ENCODE data around the gene TUBA1B. TPM values are rescaled to one million over a fixed set of nuclear protein-coding genes. Genes with fewer than 3 reads are reported as not detected.

TUBA1B gene
- total RNA-seq, 1 donor = 216 TPM

DNA sequence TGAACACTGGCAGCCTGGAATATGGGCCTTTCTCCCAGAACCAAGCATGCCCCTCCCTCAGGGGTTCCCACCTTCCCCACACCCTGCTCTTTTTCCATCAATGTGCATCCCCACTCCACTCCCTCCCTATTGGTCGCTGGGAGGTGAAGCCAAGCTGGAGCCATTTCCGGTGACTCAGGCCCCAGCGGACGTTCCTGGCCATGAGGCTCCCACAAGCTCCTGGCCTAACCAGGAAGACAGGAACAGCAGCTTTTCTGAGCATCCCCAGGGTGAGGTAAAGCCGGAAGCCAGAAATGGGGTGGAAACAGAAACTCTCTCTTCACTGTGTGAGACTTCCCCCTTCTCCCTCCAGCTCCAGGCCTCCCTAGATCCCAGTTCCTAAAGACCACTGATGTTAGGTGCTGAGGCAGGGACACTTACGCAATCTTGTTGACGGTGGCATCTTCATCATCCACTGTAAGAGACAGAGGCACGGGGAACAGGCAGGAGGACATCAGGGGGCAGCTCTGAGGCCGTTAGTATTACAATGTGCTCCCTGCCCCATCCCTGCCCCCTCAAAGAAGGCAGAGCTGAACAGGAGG lies 25.6 kb downstream of the TUBA1B start:
- Histone ChIP-seq H3K4me3 (ENCODE audit: low read length) (no peak overlapping the region), H3K27me3 (ENCODE audit: insufficient read depth, low read length) (no peaks in the 10 kb centered on the region), H3K4me1 (ENCODE audit: insufficient read depth, low read length) (peaks cover 52% of the 10 kb centered on the region), H3K9me3 (ENCODE audit: low read depth, low read length) (no peaks in the 10 kb centered on the region)

DNA sequence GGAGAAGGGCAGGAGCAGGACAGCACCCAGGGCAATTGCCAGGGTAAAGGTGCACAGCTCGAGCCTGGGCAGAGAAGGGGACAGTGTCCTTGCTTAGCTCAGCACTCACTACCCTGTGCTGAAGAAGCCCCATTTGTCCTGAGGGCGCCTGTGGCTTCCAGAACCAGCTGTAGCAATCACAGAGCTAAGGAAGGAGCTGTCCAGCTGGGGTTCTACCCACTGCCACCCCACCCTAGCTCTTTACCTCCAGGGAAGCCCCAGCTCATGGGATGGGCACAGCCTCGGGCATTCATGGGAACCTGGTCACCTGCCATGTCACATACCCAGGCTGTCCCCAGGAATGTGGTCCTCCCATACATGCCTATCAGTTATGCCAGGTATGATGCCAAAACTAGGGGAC lies 26.4 kb downstream of the TUBA1B start:
- no peaks in the 10 kb centered on the region for H3K9me3 ChIP-seq (ENCODE audit: low read depth, low read length)
- H3K4me3 ChIP-seq (ENCODE audit: low read length) = no peak overlapping the region
- peaks cover 51% of the 10 kb centered on the region for H3K4me1 ChIP-seq (ENCODE audit: insufficient read depth, low read length)
- no peaks in the 10 kb centered on the region for H3K27me3 ChIP-seq (ENCODE audit: insufficient read depth, low read length)

- Histone ChIP-seq H3K4me1 (ENCODE audit: insufficient read depth, low read length) (peaks cover 15% of the 10 kb centered on the region), H3K4me3 (ENCODE audit: low read length) (no peak overlapping the region), H3K27me3 (ENCODE audit: insufficient read depth, low read length) (peaks cover 3% of the 10 kb centered on the region), H3K9me3 (ENCODE audit: low read depth, low read length) (no peaks in the 10 kb centered on the region)
Measured at GRCh38 chr12:49100380-49100779, 30.8 kb downstream of the TUBA1B start.

DNA sequence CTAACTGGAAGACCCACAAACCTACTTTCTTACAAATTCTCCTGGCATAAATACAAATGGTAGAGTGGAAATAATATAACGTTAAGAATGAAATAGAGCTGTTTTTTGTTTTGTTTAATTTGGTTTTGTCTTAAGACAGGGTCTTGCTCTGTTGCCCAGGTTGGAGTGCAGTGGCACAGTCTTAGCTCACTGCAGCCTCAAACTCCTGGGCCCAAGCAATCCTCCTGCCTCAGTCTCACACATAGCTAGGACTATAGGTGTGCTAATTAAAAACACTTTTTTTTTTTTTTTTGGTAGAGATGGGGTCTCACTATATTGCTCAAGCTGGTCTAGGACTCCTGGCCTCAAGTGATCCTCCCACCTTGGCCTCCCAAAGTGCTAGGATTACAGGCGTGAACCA lies 32.5 kb downstream of the TUBA1B start:
- Histone ChIP-seq H3K4me1 (ENCODE audit: insufficient read depth, low read length) (peaks cover 9% of the 10 kb centered on the region), H3K9me3 (ENCODE audit: low read depth, low read length) (no peaks in the 10 kb centered on the region), H3K4me3 (ENCODE audit: low read length) (no peak overlapping the region), H3K27me3 (ENCODE audit: insufficient read depth, low read length) (peaks cover 19% of the 10 kb centered on the region)

DNA sequence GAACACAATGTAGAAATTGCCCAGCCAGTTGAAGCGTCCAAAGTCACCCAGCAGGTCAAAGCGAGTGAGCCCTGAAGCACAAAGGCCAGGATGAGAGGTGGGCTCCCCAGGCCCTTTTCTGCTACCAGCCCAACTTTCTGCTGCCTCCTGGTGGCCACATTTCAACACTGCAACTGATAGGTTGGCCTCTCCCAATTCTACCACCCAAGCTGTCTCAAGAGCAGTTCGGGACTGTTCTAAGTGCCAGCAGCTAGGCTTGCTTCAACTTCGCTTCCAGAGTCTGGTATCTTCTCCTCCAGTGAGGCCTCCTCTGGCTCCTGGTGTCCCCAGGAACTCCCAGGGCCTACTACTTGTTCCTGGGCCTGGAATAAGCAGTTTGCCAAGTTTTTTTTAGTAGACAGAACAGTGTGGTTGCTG lies 33.2 kb downstream of the TUBA1B start:
- peaks cover 12% of the 10 kb centered on the region for H3K4me1 ChIP-seq (ENCODE audit: insufficient read depth, low read length)
- H3K9me3 ChIP-seq (ENCODE audit: low read depth, low read length) = no peaks in the 10 kb centered on the region
- H3K4me3 ChIP-seq (ENCODE audit: low read length) = no peak overlapping the region
- H3K27me3 ChIP-seq (ENCODE audit: insufficient read depth, low read length) = peaks cover 26% of the 10 kb centered on the region

GRCh38 chr12:49097381-49097780 lies 33.8 kb downstream of the TUBA1B start:
- Histone ChIP-seq H3K4me1 (ENCODE audit: insufficient read depth, low read length) (peaks cover 14% of the 10 kb centered on the region), H3K4me3 (ENCODE audit: low read length) (no peak overlapping the region), H3K27me3 (ENCODE audit: insufficient read depth, low read length) (peaks cover 32% of the 10 kb centered on the region), H3K9me3 (ENCODE audit: low read depth, low read length) (no peaks in the 10 kb centered on the region)

DNA sequence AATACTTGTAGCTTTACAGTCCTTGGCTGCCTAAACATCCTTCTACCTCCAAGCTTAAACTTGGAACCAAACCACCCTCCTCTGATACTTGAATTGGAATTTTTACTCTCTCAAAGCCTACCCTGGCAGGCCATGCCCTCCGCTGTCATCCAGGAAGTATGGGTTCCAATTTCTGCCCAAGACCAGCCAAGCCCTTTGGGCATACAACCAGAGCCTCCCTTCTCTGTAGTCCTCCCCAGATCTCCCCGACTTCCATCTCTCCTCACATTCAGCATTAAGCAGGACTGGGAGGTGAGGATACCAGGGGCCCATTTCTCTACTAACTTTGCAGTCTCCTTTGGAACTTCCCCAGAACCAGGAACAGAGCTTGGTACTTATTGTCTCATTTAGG lies 36.2 kb downstream of the TUBA1B start:
- Histone ChIP-seq H3K9me3 (ENCODE audit: low read depth, low read length) (no peaks in the 10 kb centered on the region), H3K4me1 (ENCODE audit: insufficient read depth, low read length) (peaks cover 38% of the 10 kb centered on the region), H3K4me3 (ENCODE audit: low read length) (no peak overlapping the region), H3K27me3 (ENCODE audit: insufficient read depth, low read length) (peaks cover 56% of the 10 kb centered on the region)

- H3K4me3 ChIP-seq (ENCODE audit: low read length) = no peak within 1 kb of the TSS
- peaks cover 45% of the 10 kb centered on the region for H3K4me1 ChIP-seq (ENCODE audit: insufficient read depth, low read length)
Measured at GRCh38 chr12:49094160-49094974, 36.8 kb downstream of the TUBA1B start, which contains the start of gene DHH. TSS of gene DHH (minus strand) at chr12:49094801. CDS start at chr12:49094512, 289 bp downstream.

GRCh38 chr12:49093792-49094159 lies 37.4 kb downstream of the TUBA1B start:
- H3K27me3 ChIP-seq (ENCODE audit: insufficient read depth, low read length) = peaks cover 68% of the 10 kb centered on the region
- peaks cover 50% of the 10 kb centered on the region for H3K4me1 ChIP-seq (ENCODE audit: insufficient read depth, low read length)
- H3K9me3 ChIP-seq (ENCODE audit: low read depth, low read length) = no peaks in the 10 kb centered on the region
- H3K4me3 ChIP-seq (ENCODE audit: low read length) = no peak overlapping the region

More at GRCh38 chr12:49094160-49094974, 36.8 kb downstream of the TUBA1B start, which contains the start of gene DHH:
- H3K9me3 ChIP-seq (ENCODE audit: low read depth, low read length) = no peaks in the 10 kb centered on the region
- peaks cover 62% of the 10 kb centered on the region for H3K27me3 ChIP-seq (ENCODE audit: insufficient read depth, low read length)

GRCh38 chr12:49092816-49093406 lies 38.3 kb downstream of the TUBA1B start:
- peaks cover 73% of the 10 kb centered on the region for H3K27me3 ChIP-seq (ENCODE audit: insufficient read depth, low read length)
- no peak overlapping the region for H3K4me3 ChIP-seq (ENCODE audit: low read length)
- H3K4me1 ChIP-seq (ENCODE audit: insufficient read depth, low read length) = peaks cover 59% of the 10 kb centered on the region
- no peaks in the 10 kb centered on the region for H3K9me3 ChIP-seq (ENCODE audit: low read depth, low read length)

- H3K4me1 ChIP-seq (ENCODE audit: insufficient read depth, low read length) = peaks cover 63% of the 10 kb centered on the region
- no peak overlapping the region for H3K4me3 ChIP-seq (ENCODE audit: low read length)
- H3K9me3 ChIP-seq (ENCODE audit: low read depth, low read length) = no peaks in the 10 kb centered on the region
- peaks cover 73% of the 10 kb centered on the region for H3K27me3 ChIP-seq (ENCODE audit: insufficient read depth, low read length)
Measured at GRCh38 chr12:49092086-49092815, 38.9 kb downstream of the TUBA1B start.

GRCh38 chr12:49091836-49092085 lies 39.4 kb downstream of the TUBA1B start:
- Histone ChIP-seq H3K4me3 (ENCODE audit: low read length) (no peak overlapping the region), H3K4me1 (ENCODE audit: insufficient read depth, low read length) (peaks cover 63% of the 10 kb centered on the region), H3K27me3 (ENCODE audit: insufficient read depth, low read length) (peaks cover 73% of the 10 kb centered on the region), H3K9me3 (ENCODE audit: low read depth, low read length) (no peaks in the 10 kb centered on the region)

GRCh38 chr12:49091056-49091835 lies 39.9 kb downstream of the TUBA1B start:
- Histone ChIP-seq H3K9me3 (ENCODE audit: low read depth, low read length) (no peaks in the 10 kb centered on the region), H3K4me3 (ENCODE audit: low read length) (no peak overlapping the region), H3K4me1 (ENCODE audit: insufficient read depth, low read length) (peaks cover 63% of the 10 kb centered on the region), H3K27me3 (ENCODE audit: insufficient read depth, low read length) (peaks cover 73% of the 10 kb centered on the region)

- peaks cover 67% of the 10 kb centered on the region for H3K27me3 ChIP-seq (ENCODE audit: insufficient read depth, low read length)
Measured at GRCh38 chr12:49089821-49090773, 41.1 kb downstream of the TUBA1B start.

More at GRCh38 chr12:49089821-49090773, 41.1 kb downstream of the TUBA1B start:
- Histone ChIP-seq H3K4me1 (ENCODE audit: insufficient read depth, low read length) (peaks cover 63% of the 10 kb centered on the region), H3K9me3 (ENCODE audit: low read depth, low read length) (no peaks in the 10 kb centered on the region), H3K4me3 (ENCODE audit: low read length) (no peak overlapping the region)
